ENCODE measurements around the gene RCE1. TPM values are rescaled to one million over a fixed set of nuclear protein-coding genes. Genes with fewer than 3 reads are reported as not detected.

RCE1 gene
- total and polyA plus RNA-seq, 2 donors (not counting 3 experiments of a cell fraction or from before 2014, with no cell fraction given), result 26.9 to 47.4 TPM

DNA sequence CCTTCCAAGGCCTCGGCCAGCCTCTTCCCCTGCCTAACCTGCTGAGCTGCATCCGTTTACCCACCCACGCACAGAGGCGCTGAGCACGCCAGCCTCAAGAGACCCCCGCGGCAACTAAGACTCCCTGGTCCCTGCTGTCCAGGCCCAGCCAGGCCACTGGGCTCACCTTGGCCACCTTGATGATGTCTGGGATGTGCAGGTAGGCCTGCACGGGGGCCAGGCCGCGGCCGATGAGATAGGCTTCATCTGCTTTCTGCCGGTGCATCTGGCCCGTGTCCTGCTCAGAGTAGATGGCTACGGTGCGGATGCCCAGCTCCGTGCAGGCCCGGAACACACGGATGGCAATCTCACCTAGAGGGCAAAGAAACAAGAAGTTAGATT, 28.3 kb downstream of the RCE1 start:
- Histone ChIP-seq H3K9ac (replicated peaks; ENCODE audit: extremely low read depth, insufficient read depth, low read length) (no peak overlapping the region), H3K9me3 (replicated peaks; ENCODE audit: control insufficient read depth, insufficient read depth, low read length) (no peaks in the 10 kb centered on the region), H3K4me3 (replicated peaks in 1 of 3; ENCODE audit: insufficient read depth in 1 of 3, low read depth in 1 of 3, low read length in 3 of 3) (no peak overlapping the region), H3K4me1 (ENCODE audit: control insufficient read depth, extremely low read depth, insufficient read depth, low read length) (no peaks in the 10 kb centered on the region), H3K9me1 (replicated peaks; ENCODE audit: control insufficient read depth, extremely low read depth, insufficient read depth, low read length) (no peaks in the 10 kb centered on the region), H4K20me1 (replicated peaks; ENCODE audit: control insufficient read depth, extremely low read depth, insufficient read depth, low read length) (no peaks in the 10 kb centered on the region), H3K79me2 (ENCODE audit: control insufficient read depth, insufficient read depth, low read length) (no peaks in the 10 kb centered on the region), H3K4me2 (ENCODE audit: insufficient read depth, low read length) (no peak overlapping the region), H3K27ac (ENCODE audit: insufficient read depth, low read depth, low read length) (no peak overlapping the region), H3K27me3 (ENCODE audit: control insufficient read depth in 2 of 2, insufficient read depth in 2 of 2, low read length in 2 of 2) (no peaks in the 10 kb centered on the region), H2AFZ (ENCODE audit: low read depth, low read length) (no peak overlapping the region), H3K36me3 (ENCODE audit: control insufficient read depth in 2 of 2, extremely low read depth in 1 of 2, insufficient read depth in 2 of 2, low read length in 2 of 2) (no peaks in the 10 kb centered on the region)
- FAIRE-seq (no peak), DNase-seq (ENCODE audit: low read depth, low spot score) (no peak)
- intact Hi-C loops (cut with micrococcal nuclease), result no loop called here
- POLR2A ChIA-PET, result no interaction called here
- TF ChIP-seq, protein P1, sequence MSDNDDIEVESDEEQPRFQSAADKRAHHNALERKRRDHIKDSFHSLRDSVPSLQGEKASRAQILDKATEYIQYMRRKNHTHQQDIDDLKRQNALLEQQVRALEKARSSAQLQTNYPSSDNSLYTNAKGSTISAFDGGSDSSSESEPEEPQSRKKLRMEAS (IDR thresholded peaks at IDR 0.05; ENCODE audit: insufficient read depth, insufficient read length), result no peak
- TF ChIP-seq, protein P2, sequence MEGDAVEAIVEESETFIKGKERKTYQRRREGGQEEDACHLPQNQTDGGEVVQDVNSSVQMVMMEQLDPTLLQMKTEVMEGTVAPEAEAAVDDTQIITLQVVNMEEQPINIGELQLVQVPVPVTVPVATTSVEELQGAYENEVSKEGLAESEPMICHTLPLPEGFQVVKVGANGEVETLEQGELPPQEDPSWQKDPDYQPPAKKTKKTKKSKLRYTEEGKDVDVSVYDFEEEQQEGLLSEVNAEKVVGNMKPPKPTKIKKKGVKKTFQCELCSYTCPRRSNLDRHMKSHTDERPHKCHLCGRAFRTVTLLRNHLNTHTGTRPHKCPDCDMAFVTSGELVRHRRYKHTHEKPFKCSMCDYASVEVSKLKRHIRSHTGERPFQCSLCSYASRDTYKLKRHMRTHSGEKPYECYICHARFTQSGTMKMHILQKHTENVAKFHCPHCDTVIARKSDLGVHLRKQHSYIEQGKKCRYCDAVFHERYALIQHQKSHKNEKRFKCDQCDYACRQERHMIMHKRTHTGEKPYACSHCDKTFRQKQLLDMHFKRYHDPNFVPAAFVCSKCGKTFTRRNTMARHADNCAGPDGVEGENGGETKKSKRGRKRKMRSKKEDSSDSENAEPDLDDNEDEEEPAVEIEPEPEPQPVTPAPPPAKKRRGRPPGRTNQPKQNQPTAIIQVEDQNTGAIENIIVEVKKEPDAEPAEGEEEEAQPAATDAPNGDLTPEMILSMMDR (IDR thresholded peaks at IDR 0.05; ENCODE audit: extremely low read depth in 1 of 2, insufficient read depth in 1 of 2, low read depth in 1 of 2, low read length in 2 of 2), result no peak
- no peak for TF ChIP-seq POLR2A (IDR thresholded peaks at IDR 0.05; ENCODE audit: low read depth, low read length)
- no peak for TF ChIP-seq POLR2AphosphoS5 (IDR thresholded peaks at IDR 0.05; ENCODE audit: insufficient read depth, low read depth, low read length)
- TF ChIP-seq EZH2 (IDR thresholded peaks at IDR 0.05; ENCODE audit: borderline replicate concordance, low read depth, low read length, severe bottlenecking), result no peak
- TF ChIP-seq MYC (IDR thresholded peaks at IDR 0.05; ENCODE audit: low read depth, low read length), result no peak
- no peak for TF ChIP-seq JUN (IDR thresholded peaks at IDR 0.05; ENCODE audit: borderline replicate concordance, insufficient read depth, insufficient read length, low read depth)
- TF ChIP-seq FOS (IDR thresholded peaks at IDR 0.05; ENCODE audit: borderline replicate concordance, insufficient read depth, low read length), result no peak
- TF ChIP-seq GATA2 (IDR thresholded peaks at IDR 0.05; ENCODE audit: insufficient read depth, insufficient read length, low read depth, low read length), result no peak
- no TSS peak for BruUV-seq (replicated peaks)
- dilution Hi-C loops (cut with MboI; ENCODE audit: extremely low pct_ligation_motif_present, low sequenced_read_pairs), result no loop called here
- CTCF ChIA-PET, result no interaction called here

All from endothelial cell of umbilical vein (primary cell).